A549 (cell line): ENCODE results near the gene OGFR. TPM values are rescaled to one million over a fixed set of nuclear protein-coding genes. Genes with fewer than 3 reads are reported as not detected.

Experiments used
- ATAC-seq, 2 experiments: fragments of 200-7000 bp in 1 of 2; fragments of >200 bp in 1 of 2; cut with Nextera tagmentation in 1 of 2; cut with Tn5 transposase in 1 of 2; 3 replicates each; pipeline versions ENCODE4 v1.8.0 to v1.9.1; 2018 to 2020; ENCODE audit warnings: mild to moderate bottlenecking in 1 of 2, moderate library complexity in 1 of 2
- CTCF ChIA-PET: fragments of 300-600 bp; sonication (Branson Sonifier 250); formaldehyde crosslinking; extraction: SDS; loops from one replicate; lab custom pipeline; 2021; ENCODE audit warnings: antibody characterized with exemption, inconsistent platforms; lab: Yijun Ruan, JAX
- POLR2A ChIA-PET: fragments of 350-600 bp; formaldehyde crosslinking; extraction: SDS; loops from one replicate; lab custom pipeline; 2021; ENCODE audit warnings: antibody characterized with exemption, inconsistent platforms; lab: Yijun Ruan, JAX
- DNase-seq, 2 experiments: peaks; one replicate each; pipeline versions ENCODE4 v3.0.0 to v3.0.0-alpha.2; 2011 to 2016; ENCODE audit warnings: low read depth in 1 of 2, low spot score in 1 of 2
- FAIRE-seq: peaks from 2 replicates; lab custom pipeline; 2011; peaks lifted over from hg19 to GRCh38; lab: Jason Lieb, UNC
- H3K27ac ChIP-seq, 2 experiments: fragments of >200 bp; sonication (Bioruptor Twin); formaldehyde crosslinking; 3 replicates each; pipeline ENCODE4 v1.5.1; 2016 to 2017
- H3K4me1 ChIP-seq: fragments of >200 bp; sonication (Bioruptor Twin); formaldehyde crosslinking; 3 replicates; pipeline ENCODE4 v1.6.1; 2016
- H3K4me2 ChIP-seq: fragments of >200 bp; sonication (Bioruptor Twin); formaldehyde crosslinking; 3 replicates; pipeline ENCODE4 v1.6.1; 2016
- H3K4me3 ChIP-seq: fragments of >200 bp; sonication (Bioruptor Twin); formaldehyde crosslinking; 3 replicates; pipeline ENCODE4 v1.5.1; 2016
- H3K9me3 ChIP-seq: fragments of >200 bp; sonication (Bioruptor Twin); formaldehyde crosslinking; 3 replicates; pipeline ENCODE4 v1.6.1; 2016
- BHLHE40 ChIP-seq: IDR thresholded peaks from 2 replicates; pipeline ENCODE4 v1.6.1; 2012; ENCODE audit warnings: low read depth, low read length, inconsistent platforms
- CBX2 ChIP-seq: fragments of 200-600 bp; sonication (generic); IDR thresholded peaks from 2 replicates; pipeline ENCODE4 v1.6.1; 2016; ENCODE audit warnings: low read depth, mild to moderate bottlenecking, borderline replicate concordance
- CBX8 ChIP-seq: fragments of 200-600 bp; sonication (generic); IDR thresholded peaks from 2 replicates; pipeline ENCODE4 v1.6.1; 2016
- CHD2 ChIP-seq: fragments of 150-350 bp; IDR thresholded peaks from 2 replicates; pipeline ENCODE4 v1.6.1; 2014; ENCODE audit warnings: low read length; ENCODE audit not compliant: partially characterized antibody
- EHF ChIP-seq: fragments of 250-450 bp; sonication (Bioruptor Pico); IDR thresholded peaks from 2 replicates; pipeline ENCODE4 v1.5.0; 2020; ENCODE audit warnings: mild to moderate bottlenecking
- EHMT2 ChIP-seq: fragments of 200-600 bp; sonication (generic); IDR thresholded peaks from 2 replicates; pipeline ENCODE4 v1.6.1; 2016; ENCODE audit warnings: antibody characterized with exemption, low read depth, mild to moderate bottlenecking, moderate library complexity
- EP300 ChIP-seq, 2 experiments: fragments of >200 bp; sonication (Bioruptor Twin); formaldehyde crosslinking; IDR thresholded peaks; 2 replicates in 1 of 2; 3 replicates in 1 of 2; pipeline ENCODE4 v1.6.1; 2016 to 2017
- FOXS1 ChIP-seq: fragments of 250-450 bp; sonication (Bioruptor Pico); IDR thresholded peaks from 2 replicates; pipeline ENCODE4 v1.5.0; 2020; ENCODE audit warnings: mild to moderate bottlenecking, moderate library complexity
- GATA3 ChIP-seq: IDR thresholded peaks from 2 replicates; pipeline ENCODE4 v1.6.1; 2012; ENCODE audit warnings: borderline replicate concordance
- HES2 ChIP-seq: fragments of >200 bp; sonication (Bioruptor Twin); formaldehyde crosslinking; IDR thresholded peaks from 2 replicates; pipeline ENCODE4 v1.6.1; 2016
- HEYL ChIP-seq: fragments of 250-450 bp; sonication (Bioruptor Pico); IDR thresholded peaks from 2 replicates; pipeline ENCODE4 v1.8.0; 2021; ENCODE audit warnings: mild to moderate bottlenecking, moderate library complexity
- HOXA7 ChIP-seq: fragments of 250-450 bp; sonication (Bioruptor Pico); IDR thresholded peaks from 2 replicates; pipeline ENCODE4 v1.5.0; 2020; ENCODE audit warnings: mild to moderate bottlenecking, moderate library complexity
- JUNB ChIP-seq: fragments of >200 bp; sonication (Bioruptor Twin); formaldehyde crosslinking; IDR thresholded peaks from 2 replicates; pipeline ENCODE4 v1.6.1; 2016
- KDM1A ChIP-seq: fragments of 200-600 bp; sonication (generic); IDR thresholded peaks from 2 replicates; pipeline ENCODE4 v1.6.1; 2016; ENCODE audit warnings: low read depth, mild to moderate bottlenecking
- MAZ ChIP-seq: fragments of 150-350 bp; IDR thresholded peaks from 2 replicates; pipeline ENCODE4 v1.6.1; 2014; ENCODE audit warnings: antibody characterized with exemption, low read depth, low read length, borderline replicate concordance
- NFE2L2 ChIP-seq: fragments of 150-350 bp; conservative IDR thresholded peaks from 2 replicates; pipeline ENCODE4 v1.6.1; 2014; ENCODE audit warnings: low read length
- NPAS2 ChIP-seq: fragments of 250-450 bp; sonication (Bioruptor Pico); IDR thresholded peaks from 2 replicates; pipeline ENCODE4 v1.8.0; 2022; ENCODE audit warnings: mild to moderate bottlenecking, moderate library complexity, borderline replicate concordance
- PBX3 ChIP-seq: IDR thresholded peaks from 2 replicates; pipeline ENCODE4 v1.6.1; 2012
- POLR2A ChIP-seq: IDR thresholded peaks from 2 replicates; pipeline ENCODE4 v1.6.1; 2012; ENCODE audit warnings: mild to moderate bottlenecking, low read length
- RFX5 ChIP-seq: fragments of 450-650 bp; IDR thresholded peaks from 2 replicates; pipeline ENCODE4 v1.7.1; 2014; ENCODE audit warnings: antibody characterized with exemption, mild to moderate bottlenecking, moderate library complexity
- RNF2 ChIP-seq: fragments of 200-600 bp; sonication (generic); IDR thresholded peaks from 2 replicates; pipeline ENCODE4 v1.6.1; 2016; ENCODE audit warnings: low read depth, mild to moderate bottlenecking, antibody characterized with exemption, moderate library complexity, borderline replicate concordance
- TFCP2L1 ChIP-seq: fragments of 250-450 bp; sonication (Bioruptor Pico); IDR thresholded peaks from 2 replicates; pipeline ENCODE4 v1.5.0; 2021; ENCODE audit warnings: mild to moderate bottlenecking
- ZC3H11A ChIP-seq: fragments of 450-650 bp; IDR thresholded peaks from 2 replicates; pipeline ENCODE4 v1.6.1; 2014; ENCODE audit warnings: antibody characterized with exemption, mild to moderate bottlenecking
- ZFP36 ChIP-seq: fragments of 450-650 bp; IDR thresholded peaks from 2 replicates; pipeline ENCODE4 v1.6.1; 2014; ENCODE audit warnings: borderline replicate concordance; ENCODE audit not compliant: partially characterized antibody
- ZNF302 ChIP-seq: fragments of 250-450 bp; sonication (Bioruptor Pico); IDR thresholded peaks from 2 replicates; pipeline ENCODE4 v1.9.0; 2021; ENCODE audit warnings: inconsistent platforms, mild to moderate bottlenecking, moderate library complexity
- ZSCAN20 ChIP-seq: fragments of 250-450 bp; sonication (Bioruptor Pico); IDR thresholded peaks from 2 replicates; pipeline ENCODE4 v1.8.0; 2022; ENCODE audit warnings: mild to moderate bottlenecking, moderate library complexity
- WGBS: methylation state at CpG from one replicate; pipeline ENCODE4 v1.1.6; 2017; ENCODE audit errors: missing lambda C conversion rate; 5-methylcytosine and 5-hydroxymethylcytosine counted together
- polyA plus RNA-seq, 4 experiments: library from polyadenylated mRNA; depleted of rRNA in 3 of 4; stranded (reverse); fragments of >200 nt; fragmentation: RNase III in 1 of 4; extraction: RNeasy Plus Mini Kit Qiagen cat#74134 plus additional on column Dnase treatment in 1 of 4; gene quantifications; 2 replicates in 3 of 4; 3 replicates in 1 of 4; pipeline ENCODE4 v1.2.3, GENCODE V29; 2011 to 2017
- TF ChIP-seq, protein P1 (sequence below): fragments of 150-350 bp; IDR thresholded peaks from 2 replicates; pipeline ENCODE4 v1.6.1; 2014; ENCODE audit warnings: low read depth, mild to moderate bottlenecking, low read length
- TF ChIP-seq, protein P2 (sequence below): fragments of 250-450 bp; sonication (Bioruptor Pico); IDR thresholded peaks from 2 replicates; pipeline ENCODE4 v1.5.0; 2021; ENCODE audit warnings: mild to moderate bottlenecking, moderate library complexity, borderline replicate concordance
- TF ChIP-seq, protein P3 (sequence below): IDR thresholded peaks from 2 replicates; pipeline ENCODE4 v1.6.1; 2012

Gene OGFR
- polyA plus RNA-seq, 2 of the 4 experiments (the other 2 are of a cell fraction): 15.9 to 35.6 TPM

DNA sequence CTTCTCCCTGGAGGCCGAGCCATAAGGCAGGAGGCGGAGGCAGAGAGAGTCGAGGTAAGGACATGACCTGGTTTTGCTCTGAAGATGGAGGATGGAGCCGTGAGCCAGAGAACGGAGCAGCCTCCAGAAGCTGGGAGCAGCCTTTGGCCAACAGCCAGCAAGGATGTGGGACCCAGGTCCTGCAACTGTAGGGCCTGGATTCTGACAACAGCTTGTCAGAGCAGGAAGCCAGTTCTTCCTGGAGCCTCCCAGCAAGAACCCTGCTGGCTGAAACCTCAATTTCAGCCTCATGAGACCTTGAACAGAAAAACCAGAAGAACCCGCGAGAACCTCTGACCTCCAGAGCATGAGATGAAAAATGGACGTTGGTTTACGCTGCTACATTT lies 21.7 kb upstream of the OGFR start:
- 66% methylated on average over 9 of the region's 9 CpGs for WGBS
- POLR2A ChIA-PET: no interaction called here
- FAIRE-seq: no peak

GRCh38 chr20:62784497-62784896 lies 20.1 kb upstream of the OGFR start:
- DNase-seq (no peak), ATAC-seq (no peak), FAIRE-seq (no peak)
- TF ChIP-seq GATA3: no peak
- TF ChIP-seq, protein P1, sequence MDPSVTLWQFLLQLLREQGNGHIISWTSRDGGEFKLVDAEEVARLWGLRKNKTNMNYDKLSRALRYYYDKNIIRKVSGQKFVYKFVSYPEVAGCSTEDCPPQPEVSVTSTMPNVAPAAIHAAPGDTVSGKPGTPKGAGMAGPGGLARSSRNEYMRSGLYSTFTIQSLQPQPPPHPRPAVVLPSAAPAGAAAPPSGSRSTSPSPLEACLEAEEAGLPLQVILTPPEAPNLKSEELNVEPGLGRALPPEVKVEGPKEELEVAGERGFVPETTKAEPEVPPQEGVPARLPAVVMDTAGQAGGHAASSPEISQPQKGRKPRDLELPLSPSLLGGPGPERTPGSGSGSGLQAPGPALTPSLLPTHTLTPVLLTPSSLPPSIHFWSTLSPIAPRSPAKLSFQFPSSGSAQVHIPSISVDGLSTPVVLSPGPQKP: no peak
- no peak overlapping the region for H3K4me3 ChIP-seq
- POLR2A ChIA-PET: no interaction called here
- no peak overlapping the region for H3K4me2 ChIP-seq
- H3K9me3 ChIP-seq: no peaks in the 10 kb centered on the region
- H3K27ac ChIP-seq: no peak overlapping the region
- CTCF ChIA-PET: interaction anchor here (1.1 kb wide), 2 partner anchors 10 to 115 kb away, joined by 3 to 4 read pairs; no protein-coding TSS in a partner anchor
- H3K4me1 ChIP-seq: no peaks in the 10 kb centered on the region
- WGBS: 72% methylated on average over 13 of the region's 16 CpGs

More for the DNA sequence above, 21.7 kb upstream of the OGFR start:
- Histone ChIP-seq H3K4me3 (no peak overlapping the region), H3K4me1 (no peaks in the 10 kb centered on the region), H3K27ac (no peak overlapping the region), H3K4me2 (no peak overlapping the region), H3K9me3 (no peaks in the 10 kb centered on the region)
- ATAC-seq (no peak), DNase-seq (no peak)
- CTCF ChIA-PET: interaction anchor here (0.9 to 2.4 kb wide), 6 partner anchors 8 to 103 kb away, joined by 3 to 20 read pairs (median 4); no protein-coding TSS in a partner anchor
- no peak for TF ChIP-seq POLR2A
- TF ChIP-seq HOXA7 (CRISPR knock-in tag): no peak
- TF ChIP-seq FOXS1: no peak
- TF ChIP-seq, protein P1: no peak
- no peak for TF ChIP-seq NPAS2 (CRISPR knock-in tag)
- TF ChIP-seq JUNB: no peak
- no peak for TF ChIP-seq RNF2
- no peak for TF ChIP-seq CBX8
- no peak for TF ChIP-seq ZFP36
- TF ChIP-seq GATA3: no peak
- TF ChIP-seq NFE2L2: no peak
- TF ChIP-seq TFCP2L1 (CRISPR knock-in tag): no peak
- no peak for TF ChIP-seq BHLHE40
- no peak for TF ChIP-seq CBX2
- no peak for TF ChIP-seq MAZ
- TF ChIP-seq ZNF302: no peak
- TF ChIP-seq, protein P2, sequence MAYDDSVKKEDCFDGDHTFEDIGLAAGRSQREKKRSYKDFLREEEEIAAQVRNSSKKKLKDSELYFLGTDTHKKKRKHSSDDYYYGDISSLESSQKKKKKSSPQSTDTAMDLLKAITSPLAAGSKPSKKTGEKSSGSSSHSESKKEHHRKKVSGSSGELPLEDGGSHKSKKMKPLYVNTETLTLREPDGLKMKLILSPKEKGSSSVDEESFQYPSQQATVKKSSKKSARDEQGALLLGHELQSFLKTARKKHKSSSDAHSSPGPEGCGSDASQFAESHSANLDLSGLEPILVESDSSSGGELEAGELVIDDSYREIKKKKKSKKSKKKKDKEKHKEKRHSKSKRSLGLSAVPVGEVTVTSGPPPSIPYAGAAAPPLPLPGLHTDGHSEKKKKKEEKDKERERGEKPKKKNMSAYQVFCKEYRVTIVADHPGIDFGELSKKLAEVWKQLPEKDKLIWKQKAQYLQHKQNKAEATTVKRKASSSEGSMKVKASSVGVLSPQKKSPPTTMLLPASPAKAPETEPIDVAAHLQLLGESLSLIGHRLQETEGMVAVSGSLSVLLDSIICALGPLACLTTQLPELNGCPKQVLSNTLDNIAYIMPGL: no peak
- TF ChIP-seq PBX3: no peak

DNA sequence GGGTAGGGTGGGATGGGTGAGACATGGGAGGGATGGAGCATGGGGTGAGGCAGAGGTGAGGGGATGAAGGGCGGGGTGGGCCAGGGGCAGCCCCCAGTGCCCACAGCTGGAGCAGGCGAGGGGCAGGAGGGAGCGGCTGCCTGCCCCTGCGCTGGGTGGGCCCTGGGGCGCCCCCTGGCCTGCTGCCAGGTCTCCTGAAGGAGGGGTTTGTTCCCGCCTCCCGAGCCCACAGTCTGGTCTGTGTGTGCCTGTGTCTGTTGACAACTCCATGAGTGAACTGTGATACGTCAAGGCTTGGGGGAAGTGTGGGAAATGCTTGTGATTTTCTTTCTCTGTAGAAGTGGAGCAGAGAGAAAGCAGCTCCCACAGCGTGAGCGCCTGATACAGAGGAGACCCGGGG lies 19.2 kb upstream of the OGFR start:
- ChIA-PET POLR2A (no interaction called here), CTCF (interaction anchor here (1.4 to 10.3 kb wide), 5 partner anchors 22 to 143 kb away, joined by 4 to 311 read pairs (median 4); partner anchors contain the start of genes NTSR1 and SLCO4A1)
- FAIRE-seq: no peak
- no peak for TF ChIP-seq RFX5
- no peak for TF ChIP-seq BHLHE40
- no peak for TF ChIP-seq POLR2A
- TF ChIP-seq EP300 (IDR thresholded peaks at IDR 0.05): no peak
- TF ChIP-seq EHMT2: no peak
- no peak for TF ChIP-seq CBX2
- TF ChIP-seq HEYL (CRISPR knock-in tag): no peak
- no peak for TF ChIP-seq KDM1A
- TF ChIP-seq EHF (CRISPR knock-in tag): no peak
- TF ChIP-seq ZSCAN20 (CRISPR knock-in tag): no peak
- TF ChIP-seq RNF2: no peak
- TF ChIP-seq, protein P3, sequence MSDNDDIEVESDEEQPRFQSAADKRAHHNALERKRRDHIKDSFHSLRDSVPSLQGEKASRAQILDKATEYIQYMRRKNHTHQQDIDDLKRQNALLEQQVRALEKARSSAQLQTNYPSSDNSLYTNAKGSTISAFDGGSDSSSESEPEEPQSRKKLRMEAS: no peak
- TF ChIP-seq CHD2: no peak
- no peak for TF ChIP-seq ZC3H11A
- no peak for TF ChIP-seq GATA3
- no peak for TF ChIP-seq HES2

More for the DNA sequence above, 19.2 kb upstream of the OGFR start:
- Histone ChIP-seq H3K4me3 (no peak overlapping the region), H3K27ac (no peak overlapping the region), H3K9me3 (no peaks in the 10 kb centered on the region), H3K4me1 (no peaks in the 10 kb centered on the region), H3K4me2 (no peak overlapping the region)
- WGBS: 62% methylated on average over 8 of the region's 11 CpGs
- no peak for DNase-seq
- no peak for ATAC-seq
